ENCODE data around the gene ANKS6.

DNA sequence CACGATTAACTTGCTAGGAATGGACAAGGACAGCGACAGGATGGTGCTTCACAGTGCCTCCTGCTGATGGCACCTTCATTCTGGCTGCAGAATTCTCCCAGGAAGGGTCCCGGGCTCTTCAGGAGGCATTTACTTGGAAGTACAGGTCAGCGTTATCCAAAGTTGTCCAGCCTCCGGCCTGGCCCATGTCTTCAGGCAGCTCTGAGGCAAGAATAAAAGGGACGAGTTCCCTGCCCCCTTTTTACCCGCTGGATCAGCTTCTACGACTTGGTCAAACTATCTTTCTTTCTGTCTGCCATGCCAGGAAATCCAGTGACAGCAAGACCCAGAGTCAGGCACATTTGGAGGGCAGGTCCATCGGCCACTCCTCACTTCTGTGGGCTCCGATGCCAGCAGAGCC is 64.3 kb downstream of the ANKS6 start:
- TF ChIP-seq CTCF (IDR thresholded peaks at IDR 0.05): no peak
- TF ChIP-seq POLR2A (IDR thresholded peaks at IDR 0.05): no peak
- TF ChIP-seq POLR2AphosphoS5 (IDR thresholded peaks at IDR 0.05): no peak
- TF ChIP-seq EP300 (IDR thresholded peaks at IDR 0.05): no peak
